Spinal cord (tissue), 10 donors: ENCODE data around the gene INSRR. TPM values are rescaled to one million over a fixed set of nuclear protein-coding genes. Genes with fewer than 3 reads are reported as not detected.

Experiments
- DNase-seq, 6 donors: peaks; one replicate each; pipeline versions ENCODE4 v3.0.0 to v3.0.0-alpha.2; 2013 to 2015; ENCODE audit warnings: low spot score in 6 of 6, low read depth in 4 of 6
- H3K27ac ChIP-seq: one replicate; pipeline ENCODE4 v1.5.1; 2013; ENCODE audit warnings: low read depth, low read length, control low read depth
- H3K27me3 ChIP-seq: one replicate; pipeline ENCODE4 v1.6.1; 2013; ENCODE audit warnings: low read length; ENCODE audit not compliant: control insufficient read depth, insufficient read depth
- H3K36me3 ChIP-seq: one replicate; pipeline ENCODE4 v1.6.1; 2013; ENCODE audit warnings: low read length; ENCODE audit not compliant: control insufficient read depth, insufficient read depth
- H3K4me1 ChIP-seq: one replicate; pipeline ENCODE4 v1.6.1; 2013; ENCODE audit warnings: low read length; ENCODE audit not compliant: control insufficient read depth, insufficient read depth
- H3K4me3 ChIP-seq: one replicate; pipeline ENCODE4 v1.5.1; 2013; ENCODE audit warnings: low read depth, low read length, control low read depth
- H3K9me3 ChIP-seq: one replicate; pipeline ENCODE4 v1.6.1; 2013; ENCODE audit warnings: low read length; ENCODE audit not compliant: control insufficient read depth, insufficient read depth
- WGBS: methylation state at CpG from one replicate; pipeline ENCODE4 v1.1.5; 2013; ENCODE audit warnings: missing lambda C conversion rate; ENCODE audit not compliant: insufficient coverage; 5-methylcytosine and 5-hydroxymethylcytosine counted together
- polyA plus RNA-seq, 2 donors: library from polyadenylated mRNA; unstranded; fragments of 120-200 nt; gene quantifications; one replicate each; pipeline ENCODE4 v1.2.1, GENCODE V29; 2013; ENCODE audit not compliant: insufficient read length in 2 of 2
- total RNA-seq, 2 donors: library from RNA; depleted of rRNA in 1 of 2; stranded (reverse); fragments of 120-200 nt in 1 of 2; fragments of >200 nt in 1 of 2; gene quantifications; one replicate each; pipeline versions ENCODE4 v1.2.3 to v1.2.4, GENCODE V29; 2013 to 2014
- donor health status: healthy.

INSRR gene
- total and polyA plus RNA-seq, 4 donors: 0.40 to 5.2 (median 2.0) TPM

DNA sequence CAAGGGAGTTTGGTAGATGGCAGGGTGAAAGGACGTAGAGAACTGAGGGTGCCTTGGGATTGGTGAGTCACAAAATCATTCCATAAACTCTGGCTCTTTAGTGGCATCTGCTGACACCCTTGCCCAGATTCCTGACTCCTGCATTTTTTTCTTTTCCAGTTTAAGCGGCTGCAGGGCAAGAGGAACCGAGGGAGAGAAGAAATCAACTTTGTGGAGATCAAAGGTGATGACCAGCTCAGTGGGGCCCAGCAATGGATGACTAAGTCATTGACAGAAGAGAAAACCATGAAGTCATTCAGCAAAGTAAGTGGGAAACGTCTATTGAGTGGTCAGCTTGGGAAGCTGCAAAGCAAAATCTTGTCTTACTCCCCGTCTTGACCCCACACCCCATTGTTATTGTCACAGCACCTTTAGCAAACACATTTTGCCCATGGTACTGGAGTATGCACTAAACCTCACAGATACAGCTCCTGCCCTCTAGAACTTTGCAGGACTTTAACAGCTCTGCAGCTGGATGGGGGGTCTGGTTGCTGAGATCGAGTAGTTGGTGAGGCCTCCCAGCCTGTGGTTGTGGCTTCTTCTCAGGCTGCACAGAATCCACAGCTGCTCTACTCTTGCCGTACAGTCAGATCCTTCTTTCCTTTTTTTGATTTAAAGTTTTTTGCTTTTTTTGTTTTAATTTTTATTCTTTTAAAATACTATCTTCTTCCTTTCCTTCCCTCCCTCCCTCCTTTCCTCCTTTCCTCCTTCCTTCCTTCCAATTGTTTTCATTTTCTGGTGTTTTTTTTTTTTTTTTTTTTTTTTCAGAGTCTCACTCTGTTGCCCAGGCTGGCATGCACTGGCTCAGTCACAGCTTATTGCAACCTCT is 64.2 kb downstream of the INSRR start:
- no peak overlapping the region for H3K4me3 ChIP-seq
- H3K27ac ChIP-seq: no peak overlapping the region
- 84% methylated on average over 4 of the region's 7 CpGs for WGBS
- no peaks in the 10 kb centered on the region for H3K4me1 ChIP-seq
- peaks cover 58% of the 10 kb centered on the region for H3K36me3 ChIP-seq
- H3K9me3 ChIP-seq: no peaks in the 10 kb centered on the region
- DNase-seq: no peak
- H3K27me3 ChIP-seq: no peaks in the 10 kb centered on the region

Other genes starting within 250 kb of the INSRR start
- gene HAPLN2, start 239.7 kb downstream of the INSRR start, total RNA-seq: 1 to 10 TPM; 7.3 to 9.4 TPM
- 10 to 100 TPM; 37.7 to 38.8 TPM for gene HAPLN2, start 239.7 kb downstream of the INSRR start, polyA plus RNA-seq
- gene BCAN, start 217.0 kb downstream of the INSRR start, total RNA-seq: 100 to 1,000 TPM; 181 to 240 TPM
- gene BCAN, start 217.0 kb downstream of the INSRR start, polyA plus RNA-seq: 1,000 to 10,000 TPM in 1 of 2 donors, 100 to 1,000 TPM in 1; 973 to 1,252 TPM
- gene NES, start 181.7 kb downstream of the INSRR start, total RNA-seq: 10 to 100 TPM; 37.9 to 61.8 TPM
- gene NES, start 181.7 kb downstream of the INSRR start, polyA plus RNA-seq: 100 to 1,000 TPM in 1 of 2 donors, 10 to 100 TPM in 1; 96.9 to 111 TPM
- 100 to 1,000 TPM in 1 of 2 donors, 10 to 100 TPM in 1; 35.6 to 482 TPM for gene CRABP2, start 153.5 kb downstream of the INSRR start, total RNA-seq
- 100 to 1,000 TPM in 1 of 2 donors, 10 to 100 TPM in 1; 37.7 to 139 TPM for gene CRABP2, start 153.5 kb downstream of the INSRR start, polyA plus RNA-seq
- gene METTL25B, start 130.6 kb downstream of the INSRR start, total RNA-seq: 10 to 100 TPM in 1 of 2 donors, 1 to 10 TPM in 1; 8.1 to 27.4 TPM
- 10 to 100 TPM; 35.9 to 36.0 TPM for gene METTL25B, start 130.6 kb downstream of the INSRR start, polyA plus RNA-seq
- 10 to 100 TPM in 1 of 2 donors, 1 to 10 TPM in 1; 9.2 to 25.9 TPM for gene ISG20L2, start 130.4 kb downstream of the INSRR start, total RNA-seq
- gene ISG20L2, start 130.4 kb downstream of the INSRR start, polyA plus RNA-seq: 10 to 100 TPM; 38.1 to 39.2 TPM
- 10 to 100 TPM; 22.9 to 61.1 TPM for gene MRPL24, start 118.0 kb downstream of the INSRR start, total RNA-seq
- 10 to 100 TPM; 54.5 to 59.8 TPM for gene MRPL24, start 118.0 kb downstream of the INSRR start, polyA plus RNA-seq
- 100 to 1,000 TPM in 1 of 2 donors, 10 to 100 TPM in 1; 69.8 to 197 TPM for gene HDGF, start 107.4 kb downstream of the INSRR start, total RNA-seq
- 100 to 1,000 TPM; 154 to 161 TPM for gene HDGF, start 107.4 kb downstream of the INSRR start, polyA plus RNA-seq
- 10 to 100 TPM; 23.9 to 37.1 TPM for gene PRCC, start 91.6 kb downstream of the INSRR start, total RNA-seq
- 100 to 1,000 TPM; 105 to 110 TPM for gene PRCC, start 91.6 kb downstream of the INSRR start, polyA plus RNA-seq
- under 1 TPM in 1 of 2 donors, not detected in 1; 0.33 TPM for gene SH2D2A, start 42.3 kb downstream of the INSRR start, total RNA-seq
- under 1 TPM; 0.51 to 0.53 TPM for gene SH2D2A, start 42.3 kb downstream of the INSRR start, polyA plus RNA-seq
- gene NTRK1, start 1.7 kb upstream of the INSRR start, total RNA-seq: 10 to 100 TPM in 1 of 2 donors, 1 to 10 TPM in 1; 2.6 to 13.5 TPM
- gene NTRK1, start 1.7 kb upstream of the INSRR start, polyA plus RNA-seq: 1 to 10 TPM; 1.7 to 2.8 TPM
- gene PEAR1, start 34.6 kb upstream of the INSRR start, total RNA-seq: 10 to 100 TPM in 1 of 2 donors, 1 to 10 TPM in 1; 3.5 to 12.7 TPM
- 10 to 100 TPM in 1 of 2 donors, 1 to 10 TPM in 1; 5.6 to 11.6 TPM for gene PEAR1, start 34.6 kb upstream of the INSRR start, polyA plus RNA-seq
- 1 to 10 TPM in 1 of 2 donors, under 1 TPM in 1; 0.30 to 4.5 TPM for gene LRRC71, start 61.5 kb upstream of the INSRR start, total RNA-seq
- 1 to 10 TPM; 8.0 to 8.5 TPM for gene LRRC71, start 61.5 kb upstream of the INSRR start, polyA plus RNA-seq
- 10 to 100 TPM; 38.6 to 40.7 TPM for gene ARHGEF11, start 186.6 kb upstream of the INSRR start, total RNA-seq
- 10 to 100 TPM; 54.8 to 60.1 TPM for gene ARHGEF11, start 186.6 kb upstream of the INSRR start, polyA plus RNA-seq
- under 1 TPM; 0.10 to 0.11 TPM for gene ETV3L, start 240.7 kb upstream of the INSRR start, total RNA-seq
- under 1 TPM in 1 of 2 donors, not detected in 1; 0.17 TPM for gene ETV3L, start 240.7 kb upstream of the INSRR start, polyA plus RNA-seq